ENCODE data around the gene ARHGAP24. TPM values are rescaled to one million over a fixed set of nuclear protein-coding genes. Genes with fewer than 3 reads are reported as not detected.

ARHGAP24 gene
- total and polyA plus RNA-seq, 8 donors: 10.5 to 34.7 (median 17.1) TPM

DNA sequence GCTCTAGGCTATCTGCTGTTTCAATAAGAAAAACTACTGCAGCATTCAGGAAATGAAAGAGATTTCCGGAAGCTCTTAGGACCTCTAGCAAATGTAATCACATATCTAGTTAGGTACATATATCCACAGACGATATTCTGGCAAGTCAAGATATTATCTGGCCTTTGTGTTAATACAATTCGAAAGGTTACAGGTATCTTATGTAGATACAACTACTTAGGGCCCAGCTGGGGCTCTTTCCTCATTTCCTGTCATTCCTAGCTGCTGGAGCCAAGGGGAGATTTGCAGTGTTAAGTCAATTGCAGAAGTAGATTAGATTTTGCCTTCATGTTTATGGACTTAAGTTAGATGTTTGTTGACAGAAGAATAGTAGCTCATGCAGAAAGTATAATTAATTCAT is 299.5 kb downstream of the ARHGAP24 start:
- peak in 2 of 4 donors; percentile 30 to 40 for ATAC-seq
- no peaks in the 10 kb centered on the region for H3K27me3 ChIP-seq
- no peak overlapping the region for H3K4me3 ChIP-seq
- H3K27ac ChIP-seq: no peak overlapping the region
- DNase-seq: no peak
- 41 to 47% methylated on average over 3 of the region's 3 CpGs for WGBS, 2 donors
- no peak for FAIRE-seq
- intact Hi-C loops (cut with DNase I): no loop called here
- TF ChIP-seq, protein P1, sequence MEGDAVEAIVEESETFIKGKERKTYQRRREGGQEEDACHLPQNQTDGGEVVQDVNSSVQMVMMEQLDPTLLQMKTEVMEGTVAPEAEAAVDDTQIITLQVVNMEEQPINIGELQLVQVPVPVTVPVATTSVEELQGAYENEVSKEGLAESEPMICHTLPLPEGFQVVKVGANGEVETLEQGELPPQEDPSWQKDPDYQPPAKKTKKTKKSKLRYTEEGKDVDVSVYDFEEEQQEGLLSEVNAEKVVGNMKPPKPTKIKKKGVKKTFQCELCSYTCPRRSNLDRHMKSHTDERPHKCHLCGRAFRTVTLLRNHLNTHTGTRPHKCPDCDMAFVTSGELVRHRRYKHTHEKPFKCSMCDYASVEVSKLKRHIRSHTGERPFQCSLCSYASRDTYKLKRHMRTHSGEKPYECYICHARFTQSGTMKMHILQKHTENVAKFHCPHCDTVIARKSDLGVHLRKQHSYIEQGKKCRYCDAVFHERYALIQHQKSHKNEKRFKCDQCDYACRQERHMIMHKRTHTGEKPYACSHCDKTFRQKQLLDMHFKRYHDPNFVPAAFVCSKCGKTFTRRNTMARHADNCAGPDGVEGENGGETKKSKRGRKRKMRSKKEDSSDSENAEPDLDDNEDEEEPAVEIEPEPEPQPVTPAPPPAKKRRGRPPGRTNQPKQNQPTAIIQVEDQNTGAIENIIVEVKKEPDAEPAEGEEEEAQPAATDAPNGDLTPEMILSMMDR (IDR thresholded peaks at IDR 0.05): no peak
- no peaks in the 10 kb centered on the region for H3K36me3 ChIP-seq
- H3K9me3 ChIP-seq: no peaks in the 10 kb centered on the region
- peaks cover 7 to 25% (median 19%) of the 10 kb centered on the region in 3 donors for H3K4me1 ChIP-seq

DNA sequence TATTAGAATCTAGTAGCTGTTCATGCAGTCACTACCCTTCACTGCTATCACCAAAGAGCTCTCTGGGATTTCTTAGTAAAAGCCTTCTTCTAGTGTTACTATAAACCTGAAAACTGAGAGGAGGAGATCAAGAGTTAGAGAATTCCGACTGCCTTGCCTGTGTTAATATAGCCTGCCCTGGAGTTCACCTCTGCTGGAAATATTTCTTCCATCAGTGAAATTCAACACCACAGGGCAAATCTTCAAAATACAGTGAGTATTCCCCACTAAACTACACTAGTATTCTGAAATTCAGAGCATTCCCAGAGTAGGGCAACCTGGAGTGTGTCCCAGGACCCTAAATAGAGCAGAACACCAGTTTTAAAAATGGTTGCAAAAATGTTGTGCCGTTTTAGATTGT is 301.1 kb downstream of the ARHGAP24 start:
- 82 to 89% methylated on average over 2 of the region's 2 CpGs for WGBS, 2 donors
- no peak for DNase-seq
- no peak for ATAC-seq
- no peaks in the 10 kb centered on the region for H3K36me3 ChIP-seq
- TF ChIP-seq, protein P1 (IDR thresholded peaks at IDR 0.05): no peak
- H3K4me3 ChIP-seq: no peak overlapping the region
- no peaks in the 10 kb centered on the region for H3K27me3 ChIP-seq
- H3K4me1 ChIP-seq: peaks cover 7 to 25% (median 20%) of the 10 kb centered on the region in 3 donors
- intact Hi-C loops (cut with DNase I): no loop called here
- H3K9me3 ChIP-seq: no peaks in the 10 kb centered on the region
- FAIRE-seq: no peak
- H3K27ac ChIP-seq: no peak overlapping the region

DNA sequence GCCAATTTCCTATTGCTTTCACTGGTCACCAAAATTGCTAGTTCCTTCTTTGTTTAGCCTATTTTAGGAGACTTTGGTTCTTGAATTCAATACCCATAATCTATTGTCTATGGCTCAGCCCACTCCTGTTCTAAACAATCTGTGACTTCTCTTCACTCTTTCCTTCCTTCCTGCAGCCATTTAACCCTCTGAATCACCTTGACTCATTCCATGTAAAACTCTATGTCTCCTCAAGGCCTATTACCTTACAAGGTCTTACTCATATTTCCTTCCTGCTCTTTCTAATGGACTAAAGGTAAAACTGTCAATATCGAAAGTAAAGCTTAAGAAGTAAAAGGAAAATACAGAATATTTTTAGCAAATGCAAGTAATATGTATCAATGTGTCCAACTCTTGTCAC is 301.6 kb downstream of the ARHGAP24 start:
- intact Hi-C loops (cut with DNase I): no loop called here
- no peak overlapping the region for H3K27ac ChIP-seq

DNA sequence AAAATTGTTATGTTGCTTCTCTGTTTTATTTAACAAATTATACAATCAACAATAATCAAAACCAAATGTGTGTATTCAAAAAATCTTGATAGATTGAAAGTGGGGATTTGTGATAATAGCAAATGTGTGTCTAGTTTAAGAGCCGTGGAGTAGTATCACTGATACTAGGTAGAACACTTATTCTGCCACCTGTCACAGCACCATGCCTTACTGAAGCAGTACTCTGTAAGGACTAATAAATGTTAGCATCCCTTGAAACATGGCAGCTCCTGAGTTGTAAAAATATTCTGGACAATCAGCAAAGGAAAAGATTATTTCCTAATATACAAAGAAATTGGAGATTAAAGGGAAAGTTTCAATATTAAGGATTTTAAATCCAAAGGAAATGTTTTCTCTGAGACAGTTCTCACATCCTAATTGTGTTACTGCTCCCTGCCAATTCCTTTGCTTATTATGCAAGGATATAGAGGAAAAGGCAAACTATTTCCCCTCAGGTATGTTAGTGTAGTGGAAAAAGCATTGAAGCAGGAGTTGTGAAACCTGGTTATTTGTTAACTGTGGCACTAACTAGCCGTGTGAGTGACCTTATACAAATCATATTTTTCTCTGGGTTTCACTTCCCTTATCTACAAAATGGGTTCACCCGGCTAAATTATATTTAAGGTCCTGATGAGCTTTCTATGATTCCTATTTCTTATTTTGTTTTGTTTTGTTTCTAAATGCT is 303.1 kb downstream of the ARHGAP24 start:
- Histone ChIP-seq H3K36me3 (no peaks in the 10 kb centered on the region), H3K9me3 (no peaks in the 10 kb centered on the region), H3K4me3 (no peak overlapping the region), H3K27me3 (no peaks in the 10 kb centered on the region), H3K4me1 (peaks cover 7 to 25% (median 20%) of the 10 kb centered on the region in 3 donors), H3K27ac (peak overlapping the region in 2 of 4 donors; percentile 55 to 64)
- DNase-seq (no peak), ATAC-seq (peak; percentile 18 to 63 (median 52)), FAIRE-seq (no peak)
- intact Hi-C loops (cut with DNase I): no loop called here
- 15 to 19% methylated on average over 3 of the region's 3 CpGs for WGBS, 2 donors
- TF ChIP-seq, protein P1 (IDR thresholded peaks at IDR 0.05): no peak

More for the DNA sequence above, 301.6 kb downstream of the ARHGAP24 start:
- no peak for ATAC-seq
- Histone ChIP-seq H3K9me3 (no peaks in the 10 kb centered on the region), H3K27me3 (no peaks in the 10 kb centered on the region), H3K36me3 (no peaks in the 10 kb centered on the region), H3K4me3 (no peak overlapping the region), H3K4me1 (peaks cover 7 to 25% (median 20%) of the 10 kb centered on the region in 3 donors)
- FAIRE-seq: no peak
- no peak for DNase-seq
- TF ChIP-seq, protein P1 (IDR thresholded peaks at IDR 0.05): no peak
- 84 to 90% methylated on average over 1 of the region's 1 CpG for WGBS, 2 donors

DNA sequence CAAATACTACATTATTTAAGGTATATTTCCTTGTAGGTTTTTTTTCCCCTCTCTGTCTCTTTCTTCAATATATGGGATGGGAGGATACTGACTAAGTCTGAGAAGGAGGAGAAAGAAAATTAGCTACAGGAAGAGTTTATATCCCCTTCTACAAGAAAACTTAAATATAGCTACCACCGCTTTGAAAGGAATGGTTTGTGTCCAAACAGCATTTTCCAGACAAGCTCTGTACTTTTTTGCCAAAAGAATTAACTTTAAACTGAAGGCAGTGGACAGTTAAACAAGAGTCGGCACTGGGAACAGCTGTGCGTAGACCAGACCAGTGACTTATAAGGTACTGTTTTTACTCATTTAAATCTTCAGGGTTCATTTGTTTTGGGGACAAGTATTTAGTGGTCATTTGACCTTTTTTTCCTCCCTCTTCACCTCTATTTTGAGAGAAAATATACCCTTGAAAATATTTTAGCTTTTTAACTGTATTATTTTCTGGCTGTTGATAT is 303.7 kb downstream of the ARHGAP24 start:
- H3K27ac ChIP-seq: peak overlapping the region in 2 of 4 donors; percentile 55 to 64
- intact Hi-C loops (cut with DNase I): no loop called here
- DNase-seq (peak in 1 of 6 donors; percentile 16), FAIRE-seq (no peak), ATAC-seq (peak; percentile 43 to 72 (median 68))
- H3K4me3 ChIP-seq: peak overlapping the region in 1 of 4 donors; percentile 11
- TF ChIP-seq, protein P1 (IDR thresholded peaks at IDR 0.05): no peak
- no peaks in the 10 kb centered on the region for H3K36me3 ChIP-seq
- H3K4me1 ChIP-seq: peaks cover 7 to 25% (median 19%) of the 10 kb centered on the region in 3 donors
- WGBS, 2 donors: 23% methylated on average over 3 of the region's 3 CpGs
- H3K9me3 ChIP-seq: no peaks in the 10 kb centered on the region
- H3K27me3 ChIP-seq: no peaks in the 10 kb centered on the region
